Activated naive CD4-positive, alpha-beta T cell treated with anti-CD3 and anti-CD28 coated beads, Interleukin-2, amount 10 ng/mL, durations not matched to agents 5 hours and 36 hours (primary cell): ENCODE data around the gene PRDM15. TPM values are rescaled to one million over a fixed set of nuclear protein-coding genes. Genes with fewer than 3 reads are reported as not detected.

Source experiments
- total RNA-seq, 2 experiments: library from RNA; stranded (reverse); gene quantifications; one replicate each; pipeline ENCODE4 v1.2.3, GENCODE V29; 2021

Gene PRDM15
- 10 to 100 TPM; 10.3 to 10.6 TPM for total RNA-seq

GRCh38 chr21:41879190-41879998 lies at the start of gene PRDM15:
Gene PRDM15, minus strand, starts transcription at chr21:41879344. Its CDS starts 18,981 bp downstream, at chr21:41860363.

GRCh38 chr21:41766883-41767605 lies 112.1 kb downstream of the PRDM15 start, which contains the start of gene RIPK4:
Gene RIPK4, minus strand, starts transcription at chr21:41767052. Its CDS starts 11 bp downstream, at chr21:41767041.

Other genes starting within 250 kb of the PRDM15 start
- gene RIPK4, start 112.3 kb downstream of the PRDM15 start, total RNA-seq, result under 1 TPM in 1 of 2 experiments, not detected in 1; 0.05 TPM
- 1 to 10 TPM; 5.9 to 6.1 TPM for gene C2CD2, start 74.7 kb upstream of the PRDM15 start, total RNA-seq
- 10 to 100 TPM; 24.0 to 25.5 TPM for gene ZBTB21, start 131.0 kb upstream of the PRDM15 start, total RNA-seq
- gene UMODL1, start 192.0 kb upstream of the PRDM15 start, total RNA-seq, result under 1 TPM; 0.19 to 0.20 TPM